Stimulated activated effector memory CD8-positive, alpha-beta T cell treated with anti-CD3 and anti-CD28 coated beads, Interleukin-12 subunit alpha, Interleukin-12 subunit beta, amount 100 ng/mL, for 72 hours (primary cell): Measurements from ENCODE around the gene DDI2.
A peak's percentile ranks its signal among the peaks of the same experiment; 100 is the strongest.

Experiments used
- ATAC-seq: fragments of 150-1000 bp; cut with Tn5 transposase; 2 replicates; pipeline ENCODE4 v1.10.0; 2021
- DNase-seq, 2 donors: peaks; one replicate each; pipeline ENCODE4 v3.0.0; 2021 to 2022; ENCODE audit warnings: low spot score in 2 of 2
- H3K27ac Mint-ChIP-seq: one replicate; pipeline ENCODE4 v1.8.0; 2022; ENCODE audit warnings: mild to moderate bottlenecking, mixed read lengths
- H3K36me3 Mint-ChIP-seq: one replicate; pipeline ENCODE4 v1.8.0; 2022; ENCODE audit warnings: mild to moderate bottlenecking, mixed read lengths
- H3K4me1 Mint-ChIP-seq: one replicate; pipeline ENCODE4 v1.8.0; 2022; ENCODE audit warnings: mixed read lengths
- H3K4me3 Mint-ChIP-seq: one replicate; pipeline ENCODE4 v1.8.0; 2022; ENCODE audit warnings: mild to moderate bottlenecking, mixed read lengths
- H3K9me3 Mint-ChIP-seq: one replicate; pipeline ENCODE4 v1.8.0; 2022; ENCODE audit warnings: mixed read lengths

DDI2 gene

GRCh38 chr1:15617173-15618076 lies at the start of gene DDI2:
DDI2 (plus strand) TSS chr1:15617458; CDS start chr1:15617671, 213 bp downstream.
- peak within 1 kb of the TSS; percentile 86 for H3K27ac Mint-ChIP-seq
- H3K9me3 Mint-ChIP-seq = no peaks in the 10 kb centered on the region
- peaks cover 34% of the 10 kb centered on the region for H3K4me1 Mint-ChIP-seq
- DNase-seq (peak; percentile 92 to 95), ATAC-seq (peak; percentile 96)
- H3K36me3 Mint-ChIP-seq = peaks cover 24% of the 10 kb centered on the region
- H3K4me3 Mint-ChIP-seq = peak within 1 kb of the TSS; percentile 75

- Mint-ChIP-seq H3K27ac (no peak overlapping the region), H3K4me1 (no peaks in the 10 kb centered on the region), H3K4me3 (no peak overlapping the region), H3K9me3 (no peaks in the 10 kb centered on the region), H3K36me3 (peaks cover 100% of the 10 kb centered on the region)
- DNase-seq (no peak), ATAC-seq (no peak)
Observed at GRCh38 chr1:15568387-15569073, 48.7 kb upstream of the DDI2 start.

GRCh38 chr1:15570861-15571260 lies 46.4 kb upstream of the DDI2 start:
- peaks cover 96% of the 10 kb centered on the region for H3K36me3 Mint-ChIP-seq
- no peak for ATAC-seq
- H3K27ac Mint-ChIP-seq = peak overlapping the region; percentile 8
- DNase-seq = no peak
- H3K4me3 Mint-ChIP-seq = no peak overlapping the region
- no peaks in the 10 kb centered on the region for H3K9me3 Mint-ChIP-seq
- no peaks in the 10 kb centered on the region for H3K4me1 Mint-ChIP-seq

GRCh38 chr1:15571266-15571665 lies 46.0 kb upstream of the DDI2 start:
- no peak overlapping the region for H3K4me3 Mint-ChIP-seq
- H3K4me1 Mint-ChIP-seq = no peaks in the 10 kb centered on the region
- peaks cover 96% of the 10 kb centered on the region for H3K36me3 Mint-ChIP-seq
- H3K9me3 Mint-ChIP-seq = no peaks in the 10 kb centered on the region
- H3K27ac Mint-ChIP-seq = no peak overlapping the region
- no peak for DNase-seq
- no peak for ATAC-seq

GRCh38 chr1:15573477-15573876 lies 43.8 kb upstream of the DDI2 start:
- peaks cover 3% of the 10 kb centered on the region for H3K4me1 Mint-ChIP-seq
- DNase-seq (no peak), ATAC-seq (no peak)
- H3K4me3 Mint-ChIP-seq = no peak overlapping the region
- H3K9me3 Mint-ChIP-seq = no peaks in the 10 kb centered on the region
- peaks cover 82% of the 10 kb centered on the region for H3K36me3 Mint-ChIP-seq
- H3K27ac Mint-ChIP-seq = no peak overlapping the region

- no peaks in the 10 kb centered on the region for H3K9me3 Mint-ChIP-seq
- ATAC-seq (no peak), DNase-seq (no peak)
- no peak overlapping the region for H3K27ac Mint-ChIP-seq
- H3K4me3 Mint-ChIP-seq = no peak overlapping the region
- peaks cover 70% of the 10 kb centered on the region for H3K36me3 Mint-ChIP-seq
- H3K4me1 Mint-ChIP-seq = peaks cover 15% of the 10 kb centered on the region
Observed at GRCh38 chr1:15574741-15575140, 42.5 kb upstream of the DDI2 start.

GRCh38 chr1:15575549-15576150 lies 41.6 kb upstream of the DDI2 start:
- DNase-seq (no peak), ATAC-seq (no peak)
- Mint-ChIP-seq H3K36me3 (peaks cover 60% of the 10 kb centered on the region), H3K27ac (no peak overlapping the region), H3K9me3 (no peaks in the 10 kb centered on the region), H3K4me1 (peaks cover 20% of the 10 kb centered on the region), H3K4me3 (no peak overlapping the region)

- DNase-seq = no peak
- H3K9me3 Mint-ChIP-seq = no peaks in the 10 kb centered on the region
- peak overlapping the region; percentile 95 for H3K27ac Mint-ChIP-seq
- ATAC-seq = no peak
- H3K4me1 Mint-ChIP-seq = peaks cover 20% of the 10 kb centered on the region
- no peak overlapping the region for H3K4me3 Mint-ChIP-seq
- peaks cover 40% of the 10 kb centered on the region for H3K36me3 Mint-ChIP-seq
Observed at GRCh38 chr1:15577691-15578090, 39.6 kb upstream of the DDI2 start.

GRCh38 chr1:15578921-15579682 lies 38.2 kb upstream of the DDI2 start:
- Mint-ChIP-seq H3K36me3 (peaks cover 26% of the 10 kb centered on the region), H3K4me1 (peaks cover 28% of the 10 kb centered on the region), H3K27ac (peak overlapping the region; percentile 95), H3K4me3 (peak overlapping the region; percentile 57), H3K9me3 (no peaks in the 10 kb centered on the region)
- DNase-seq (no peak), ATAC-seq (peak; percentile 73)

GRCh38 chr1:15579683-15580047 lies 37.6 kb upstream of the DDI2 start:
- Mint-ChIP-seq H3K4me3 (peak overlapping the region; percentile 57), H3K4me1 (peaks cover 33% of the 10 kb centered on the region), H3K27ac (peak overlapping the region; percentile 95), H3K9me3 (no peaks in the 10 kb centered on the region), H3K36me3 (peaks cover 20% of the 10 kb centered on the region)
- ATAC-seq (no peak), DNase-seq (no peak)

GRCh38 chr1:15583016-15583706 lies 34.1 kb upstream of the DDI2 start:
- no peaks in the 10 kb centered on the region for H3K9me3 Mint-ChIP-seq
- peaks cover 47% of the 10 kb centered on the region for H3K4me1 Mint-ChIP-seq
- peak overlapping the region; percentile 75 for H3K4me3 Mint-ChIP-seq
- peaks cover 6% of the 10 kb centered on the region for H3K36me3 Mint-ChIP-seq
- H3K27ac Mint-ChIP-seq = peak overlapping the region; percentile 81
- ATAC-seq (no peak), DNase-seq (no peak)

- peaks cover 32% of the 10 kb centered on the region for H3K4me1 Mint-ChIP-seq
- peak; percentile 89 for ATAC-seq
Observed at GRCh38 chr1:15584489-15585363, 32.5 kb upstream of the DDI2 start, which contains the start of gene AGMAT. AGMAT (minus strand) TSS chr1:15585051; CDS start chr1:15584967, 84 bp downstream.

GRCh38 chr1:15592285-15592684 lies 25.0 kb upstream of the DDI2 start:
- Mint-ChIP-seq H3K36me3 (peaks cover 2% of the 10 kb centered on the region), H3K4me3 (no peak overlapping the region), H3K9me3 (no peaks in the 10 kb centered on the region), H3K4me1 (peaks cover 3% of the 10 kb centered on the region), H3K27ac (no peak overlapping the region)
- DNase-seq (no peak), ATAC-seq (no peak)

More at GRCh38 chr1:15584489-15585363, 32.5 kb upstream of the DDI2 start, which contains the start of gene AGMAT:
- H3K9me3 Mint-ChIP-seq = no peaks in the 10 kb centered on the region
- peak within 1 kb of the TSS; percentile 81 for H3K27ac Mint-ChIP-seq
- peak; percentile 46 to 88 for DNase-seq
- H3K36me3 Mint-ChIP-seq = peaks cover 6% of the 10 kb centered on the region
- peak within 1 kb of the TSS; percentile 75 for H3K4me3 Mint-ChIP-seq
